Keratinocyte (primary cell): ENCODE measurements around the gene TCERG1L. TPM values are rescaled to one million over a fixed set of nuclear protein-coding genes. Genes with fewer than 3 reads are reported as not detected.

Experiments used
- DNase-seq: peaks from one replicate; pipeline ENCODE4 v3.0.0-alpha.2; 2011; ENCODE audit warnings: low read depth, missing footprints, low spot score
- FAIRE-seq: peaks from 2 replicates; lab custom pipeline; 2011; peaks lifted over from hg19 to GRCh38; lab: Jason Lieb, UNC
- H2AFZ ChIP-seq: 2 replicates; pipeline ENCODE4 v1.6.0; 2012; ENCODE audit warnings: low read length, control low read depth, inconsistent platforms; ENCODE audit not compliant: control insufficient read depth
- H3K27ac ChIP-seq: 2 replicates; pipeline ENCODE4 v1.5.1; 2011; ENCODE audit warnings: low read length; ENCODE audit not compliant: control insufficient read depth, insufficient read depth
- H3K27me3 ChIP-seq: 3 replicates; pipeline ENCODE4 v1.6.0; 2011; ENCODE audit warnings: low read length; ENCODE audit not compliant: control insufficient read depth, insufficient read depth; ENCODE audit errors: extremely low read depth
- H3K36me3 ChIP-seq, 2 experiments: 2 replicates in 1 of 2; 3 replicates in 1 of 2; pipeline ENCODE4 v1.5.1; 2011; ENCODE audit warnings: low read length in 2 of 2, mild to moderate bottlenecking in 1 of 2; ENCODE audit not compliant: control insufficient read depth in 2 of 2, insufficient read depth in 2 of 2; ENCODE audit errors: extremely low read depth in 1 of 2
- H3K4me1 ChIP-seq: 3 replicates; pipeline ENCODE4 v1.5.1; 2011; ENCODE audit warnings: low read length; ENCODE audit not compliant: control insufficient read depth, insufficient read depth; ENCODE audit errors: extremely low read depth
- H3K4me2 ChIP-seq: 3 replicates; pipeline ENCODE4 v1.6.0; 2011; ENCODE audit warnings: low read depth, low read length; ENCODE audit not compliant: control insufficient read depth, insufficient read depth; ENCODE audit errors: extremely low read depth
- H3K4me3 ChIP-seq, 3 experiments: fragments of 200-600 bp in 1 of 3; sonication (generic) in 1 of 3; 2 replicates in 2 of 3; 3 replicates in 1 of 3; pipeline ENCODE4 v1.5.1; 2011 to 2016; ENCODE audit warnings: low read length in 3 of 3, mild to moderate bottlenecking in 3 of 3, control low read depth in 2 of 3, inconsistent platforms in 1 of 3, low read depth in 1 of 3, mixed read lengths in 1 of 3, mixed run types in 1 of 3, moderate library complexity in 1 of 3; ENCODE audit not compliant: control insufficient read depth in 2 of 3, insufficient read depth in 2 of 3; ENCODE audit errors: extremely low read depth in 1 of 3
- H3K79me2 ChIP-seq: 2 replicates; pipeline ENCODE4 v1.6.0; 2012; ENCODE audit warnings: low read length; ENCODE audit not compliant: control insufficient read depth, insufficient read depth
- H3K9ac ChIP-seq: 3 replicates; pipeline ENCODE4 v1.6.0; 2011; ENCODE audit warnings: low read length; ENCODE audit not compliant: control insufficient read depth, insufficient read depth; ENCODE audit errors: extremely low read depth
- H3K9me1 ChIP-seq: 3 replicates; pipeline ENCODE4 v1.6.0; 2011; ENCODE audit warnings: low read length; ENCODE audit not compliant: control insufficient read depth, insufficient read depth; ENCODE audit errors: extremely low read depth
- H3K9me3 ChIP-seq: 2 replicates; pipeline ENCODE4 v1.5.1; 2012; ENCODE audit warnings: low read depth, low read length; ENCODE audit not compliant: control insufficient read depth
- H4K20me1 ChIP-seq: 3 replicates; pipeline ENCODE4 v1.6.0; 2011; ENCODE audit warnings: low read length; ENCODE audit not compliant: control insufficient read depth, insufficient read depth; ENCODE audit errors: extremely low read depth
- CTCF ChIP-seq, 3 experiments: IDR thresholded peaks in 1 of 3; conservative IDR thresholded peaks in 1 of 3; optimal IDR thresholded peaks in 1 of 3; 2 replicates in 2 of 3; 3 replicates in 1 of 3; pipeline versions ENCODE3 to v1.5.1; 2011; ENCODE audit warnings: low read length in 3 of 3, mild to moderate bottlenecking in 3 of 3, moderate library complexity in 2 of 3, control low read depth in 1 of 3, inconsistent platforms in 1 of 3; ENCODE audit not compliant: insufficient read depth in 2 of 3; ENCODE audit errors: extremely low read depth in 1 of 3
- EZH2 ChIP-seq: IDR thresholded peaks from one replicate; pipeline ENCODE4 v1.6.1; 2012; ENCODE audit warnings: inconsistent platforms, mild to moderate bottlenecking, low read length, moderate library complexity
- dilution Hi-C: fragments of 300-500 bp; cut with MboI; formaldehyde crosslinking; loops from one replicate; pipeline ENCODE4 v1.7.0; 2020; ENCODE audit warnings: low sequenced_read_pairs; ENCODE audit not compliant: extremely low pct_ligation_motif_present
- polyA plus RNA-seq, 5 experiments: library from polyadenylated mRNA; depleted of rRNA in 3 of 5; stranded (reverse) in 3 of 5; stranded (forward) in 1 of 5; unstranded in 1 of 5; fragments of >200 nt; gene quantifications; 1 replicate in 1 of 5; 2 replicates in 3 of 5; 3 replicates in 1 of 5; pipeline versions ENCODE4 v1.2.1 to v1.2.3, GENCODE V29; 2011 to 2012; ENCODE audit warnings: missing spikeins in 2 of 5, low read depth in 1 of 5, low replicate concordance in 1 of 5

The TCERG1L gene
- polyA plus RNA-seq, 1 donor (not counting 4 experiments of a cell fraction or from before 2014, with no cell fraction given): not detected

GRCh38 chr10:131141207-131141606, 170.3 kb downstream of the TCERG1L start:
- Histone ChIP-seq H2AFZ (no peak overlapping the region), H4K20me1 (no peaks in the 10 kb centered on the region), H3K36me3 (no peaks in the 10 kb centered on the region), H3K9me1 (no peaks in the 10 kb centered on the region), H3K27me3 (no peaks in the 10 kb centered on the region), H3K4me1 (no peaks in the 10 kb centered on the region), H3K4me3 (no peak overlapping the region), H3K27ac (no peak overlapping the region), H3K9me3 (peaks cover 7% of the 10 kb centered on the region), H3K79me2 (no peaks in the 10 kb centered on the region), H3K4me2 (no peak overlapping the region), H3K9ac (no peak overlapping the region)
- FAIRE-seq (no peak), DNase-seq (no peak)
- dilution Hi-C loops: no loop called here
- no peak for TF ChIP-seq CTCF (optimal IDR thresholded peaks at IDR 0.05 in 1 of 3, IDR thresholded peaks at IDR 0.05 in 1 of 3, conservative IDR thresholded peaks at IDR 0.05 in 1 of 3; ENCODE audit: extremely low read depth in 1 of 3, insufficient read depth in 2 of 3, low read length in 3 of 3)
- no peak for TF ChIP-seq EZH2

GRCh38 chr10:131140606-131141005, 170.9 kb downstream of the TCERG1L start:
- Histone ChIP-seq H3K36me3 (no peaks in the 10 kb centered on the region), H2AFZ (no peak overlapping the region), H3K9me1 (no peaks in the 10 kb centered on the region), H3K4me3 (no peak overlapping the region), H3K4me2 (no peak overlapping the region), H3K27ac (no peak overlapping the region), H3K9ac (no peak overlapping the region), H3K4me1 (no peaks in the 10 kb centered on the region), H3K9me3 (peaks cover 7% of the 10 kb centered on the region), H3K79me2 (no peaks in the 10 kb centered on the region), H4K20me1 (no peaks in the 10 kb centered on the region), H3K27me3 (no peaks in the 10 kb centered on the region)
- no peak for TF ChIP-seq EZH2
- no peak for TF ChIP-seq CTCF (optimal IDR thresholded peaks at IDR 0.05 in 1 of 3, IDR thresholded peaks at IDR 0.05 in 1 of 3, conservative IDR thresholded peaks at IDR 0.05 in 1 of 3; ENCODE audit: extremely low read depth in 1 of 3, insufficient read depth in 2 of 3, low read length in 3 of 3)
- FAIRE-seq: no peak
- DNase-seq: no peak
- dilution Hi-C loops: no loop called here
